Caki2 (cell line): ENCODE measurements around the gene DAPP1. TPM values are rescaled to one million over a fixed set of nuclear protein-coding genes. Genes with fewer than 3 reads are reported as not detected.
"Not testable (repeated sequence)": the region's sequence is repeated elsewhere in the genome, so short reads cannot be mapped to it uniquely, and the experiment has no call there.

Experiments
- DNase-seq: peaks from one replicate; pipeline ENCODE4 v3.0.0-alpha.2; 2015; ENCODE audit warnings: low read depth
- in situ Hi-C: cut with HindIII; loops from 2 replicates; pipeline ENCODE4 v1.10.0; 2016; ENCODE audit warnings: low sequenced_read_pairs, low pct_unique_long_range_greater_than_20kb, mixed read lengths
- total RNA-seq: library from RNA; depleted of rRNA; stranded (reverse); fragments of >200 nt; shearing (Covaris generic); gene quantifications from 2 replicates; pipeline ENCODE4 v1.2.3, GENCODE V29; 2014; ENCODE audit warnings: low replicate concordance

DAPP1 gene
- total RNA-seq, 1 experiment from 2014 or later: not detected

GRCh38 chr4:99818661-99819060 is 2.0 kb downstream of the DAPP1 start:
- in situ Hi-C loops: no loop called here
- DNase-seq: no peak

- in situ Hi-C loops: no loop called here
- no peak for DNase-seq
Measured at GRCh38 chr4:99821918-99822503, 5.4 kb downstream of the DAPP1 start.

- in situ Hi-C loops: no loop called here
- no peak for DNase-seq
Measured at GRCh38 chr4:99822734-99823133, 6.1 kb downstream of the DAPP1 start.

- in situ Hi-C loops: no loop called here
- DNase-seq: no peak
Measured at GRCh38 chr4:99824070-99824599, 7.5 kb downstream of the DAPP1 start.

GRCh38 chr4:99825272-99825671 is 8.6 kb downstream of the DAPP1 start:
- no peak for DNase-seq
- in situ Hi-C loops: no loop called here

GRCh38 chr4:99826016-99826415 is 9.4 kb downstream of the DAPP1 start:
- in situ Hi-C loops: no loop called here

GRCh38 chr4:99827454-99827853 is 10.8 kb downstream of the DAPP1 start:
- in situ Hi-C loops: no loop called here
- no peak for DNase-seq

More at GRCh38 chr4:99826016-99826415, 9.4 kb downstream of the DAPP1 start:
- DNase-seq: no peak

GRCh38 chr4:99827857-99828256 is 11.2 kb downstream of the DAPP1 start:
- in situ Hi-C loops: no loop called here
- no peak for DNase-seq

GRCh38 chr4:99828477-99828876 is 11.8 kb downstream of the DAPP1 start:
- in situ Hi-C loops: no loop called here
- DNase-seq: no peak

GRCh38 chr4:99830051-99830450 is 13.4 kb downstream of the DAPP1 start:
- DNase-seq, in situ Hi-C loops: not testable (repeated sequence)

GRCh38 chr4:99832321-99832720 is 15.7 kb downstream of the DAPP1 start:
- in situ Hi-C loops: no loop called here
- peak; percentile 20 for DNase-seq

GRCh38 chr4:99832758-99833157 is 16.1 kb downstream of the DAPP1 start:
- in situ Hi-C loops: no loop called here

GRCh38 chr4:99833756-99834155 is 17.1 kb downstream of the DAPP1 start:
- no peak for DNase-seq
- in situ Hi-C loops: no loop called here

More at GRCh38 chr4:99832758-99833157, 16.1 kb downstream of the DAPP1 start:
- DNase-seq: no peak

- no peak for DNase-seq
- in situ Hi-C loops: no loop called here
Measured at GRCh38 chr4:99834569-99834968, 17.9 kb downstream of the DAPP1 start.

GRCh38 chr4:99835942-99836341 is 19.3 kb downstream of the DAPP1 start:
- no peak for DNase-seq
- in situ Hi-C loops: no loop called here

- no peak for DNase-seq
- in situ Hi-C loops: no loop called here
Measured at GRCh38 chr4:99838927-99839326, 22.3 kb downstream of the DAPP1 start.

- in situ Hi-C loops: no loop called here
- no peak for DNase-seq
Measured at GRCh38 chr4:99841129-99841528, 24.5 kb downstream of the DAPP1 start.

GRCh38 chr4:99843413-99843812 is 26.8 kb downstream of the DAPP1 start:
- in situ Hi-C loops: no loop called here
- DNase-seq: no peak

- in situ Hi-C loops: no loop called here
- no peak for DNase-seq
Measured at GRCh38 chr4:99844048-99844447, 27.4 kb downstream of the DAPP1 start.

GRCh38 chr4:99845179-99845578 is 28.6 kb downstream of the DAPP1 start:
- DNase-seq: no peak
- in situ Hi-C loops: no loop called here
